NB4 (cell line): ENCODE results near the gene WNT2.

Experiments
- CTCF ChIP-seq: IDR thresholded peaks from one replicate; pipeline ENCODE4 v1.5.1; 2012; ENCODE audit warnings: low read depth, low read length
- MAX ChIP-seq: IDR thresholded peaks from 2 replicates; pipeline ENCODE4 v1.6.1; 2011; ENCODE audit warnings: low read depth, low read length

DNA sequence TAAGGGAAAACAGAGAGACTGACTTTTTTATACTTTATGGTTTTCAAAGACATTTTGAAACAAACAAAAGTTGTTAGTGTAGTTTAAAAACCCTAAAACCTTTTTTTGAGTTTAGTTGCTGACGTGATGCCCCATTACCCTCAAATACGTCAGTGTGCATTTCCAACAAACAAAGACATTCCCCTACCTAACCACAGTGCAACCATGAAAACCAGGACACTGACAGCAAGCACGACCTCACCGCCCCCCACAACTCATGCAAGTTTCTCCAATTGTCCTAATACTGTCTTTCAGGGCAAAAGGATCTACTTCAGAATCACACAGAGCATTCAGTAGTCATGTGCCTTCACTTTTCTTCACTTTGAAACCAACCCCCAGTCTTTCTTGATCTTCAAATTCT, 75.0 kb downstream of the WNT2 start:
- TF ChIP-seq MAX (no peak), CTCF (no peak)
